Measurements from ENCODE around the gene IL25.
"Not testable (repeated sequence)": the region's sequence is repeated elsewhere in the genome, so short reads cannot be mapped to it uniquely, and the experiment has no call there.

IL25 gene

GRCh38 chr14:23376482-23377197 is 4.0 kb downstream of the IL25 start, which contains the start of gene CMTM5:
Gene CMTM5 (plus strand): TSS chr14:23377046. CDS start chr14:23377252, 206 bp downstream.
- no peak for FAIRE-seq

- FAIRE-seq: no peak
Observed at GRCh38 chr14:23377198-23377550, 4.6 kb downstream of the IL25 start.

GRCh38 chr14:23377573-23378563 is 5.3 kb downstream of the IL25 start:
- FAIRE-seq: no peak

DNA sequence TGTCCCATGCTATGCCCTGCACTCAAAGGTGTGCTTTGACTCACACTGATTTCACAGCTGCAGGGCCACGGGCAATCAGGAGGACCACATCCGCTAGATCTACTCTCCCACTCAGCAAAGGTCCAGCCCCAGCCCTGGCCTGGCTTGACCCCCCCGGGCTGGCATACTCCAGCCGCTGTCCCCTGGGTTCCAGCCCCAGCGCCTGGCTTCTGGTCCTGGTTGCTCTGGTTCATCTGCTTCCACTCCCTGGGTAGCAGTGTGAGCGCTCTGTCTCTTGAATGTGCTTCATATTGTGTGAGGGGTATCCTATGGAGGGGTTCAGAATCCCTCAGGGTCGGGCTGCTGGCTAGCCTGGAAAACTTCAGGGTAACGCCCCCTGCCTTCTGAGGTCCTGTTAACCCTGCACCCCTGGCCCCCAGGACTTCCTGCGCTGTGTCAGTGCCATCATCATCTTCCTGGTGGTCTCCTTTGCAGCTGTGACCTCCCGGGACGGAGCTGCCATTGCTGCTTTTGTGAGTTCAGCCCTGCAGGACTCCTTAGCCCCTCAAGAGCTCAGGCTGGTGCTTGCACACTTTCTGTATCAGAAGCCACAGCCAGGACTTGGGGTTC is 6.1 kb downstream of the IL25 start:
- no peak for FAIRE-seq

DNA sequence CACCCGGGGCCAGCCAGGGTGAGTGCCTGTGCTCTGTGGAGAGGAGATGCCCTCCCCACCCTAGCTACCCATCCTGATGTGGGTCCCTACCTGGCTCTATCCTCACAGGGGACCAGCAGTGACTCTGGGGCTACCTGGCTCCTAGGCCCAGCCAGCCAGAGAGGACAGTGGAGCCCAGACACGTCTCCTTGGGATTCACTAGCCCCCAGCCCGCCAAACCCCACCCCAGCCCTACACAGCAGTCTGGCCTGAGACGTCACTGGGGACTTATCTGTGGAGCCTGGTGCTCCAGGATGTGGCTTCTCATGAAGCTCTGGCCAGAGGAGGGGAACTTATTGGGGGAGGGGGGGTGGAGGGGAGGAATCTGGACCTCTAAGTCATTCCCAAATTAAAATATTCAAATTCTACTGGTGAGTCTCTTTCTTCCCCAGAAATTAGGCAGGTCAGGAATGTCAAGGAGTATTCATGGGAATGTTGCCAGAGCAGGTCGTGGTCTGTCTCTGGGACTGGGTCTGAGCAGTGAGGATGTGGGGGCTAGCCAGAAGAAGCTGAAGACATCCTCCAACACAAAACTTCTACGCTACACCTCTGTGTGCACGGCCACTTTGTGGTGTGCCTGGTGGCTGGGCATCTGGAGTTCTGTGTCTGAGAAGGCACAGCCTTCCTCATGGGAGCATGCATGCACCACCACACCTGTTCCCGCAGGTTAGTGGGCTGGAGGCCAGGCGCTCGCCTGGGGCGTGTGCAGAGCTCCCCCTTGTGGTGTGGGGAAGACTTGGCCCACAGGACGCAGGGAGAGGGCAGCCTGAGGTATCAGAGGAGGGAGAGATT is 7.0 kb downstream of the IL25 start:
- no peak for FAIRE-seq

DNA sequence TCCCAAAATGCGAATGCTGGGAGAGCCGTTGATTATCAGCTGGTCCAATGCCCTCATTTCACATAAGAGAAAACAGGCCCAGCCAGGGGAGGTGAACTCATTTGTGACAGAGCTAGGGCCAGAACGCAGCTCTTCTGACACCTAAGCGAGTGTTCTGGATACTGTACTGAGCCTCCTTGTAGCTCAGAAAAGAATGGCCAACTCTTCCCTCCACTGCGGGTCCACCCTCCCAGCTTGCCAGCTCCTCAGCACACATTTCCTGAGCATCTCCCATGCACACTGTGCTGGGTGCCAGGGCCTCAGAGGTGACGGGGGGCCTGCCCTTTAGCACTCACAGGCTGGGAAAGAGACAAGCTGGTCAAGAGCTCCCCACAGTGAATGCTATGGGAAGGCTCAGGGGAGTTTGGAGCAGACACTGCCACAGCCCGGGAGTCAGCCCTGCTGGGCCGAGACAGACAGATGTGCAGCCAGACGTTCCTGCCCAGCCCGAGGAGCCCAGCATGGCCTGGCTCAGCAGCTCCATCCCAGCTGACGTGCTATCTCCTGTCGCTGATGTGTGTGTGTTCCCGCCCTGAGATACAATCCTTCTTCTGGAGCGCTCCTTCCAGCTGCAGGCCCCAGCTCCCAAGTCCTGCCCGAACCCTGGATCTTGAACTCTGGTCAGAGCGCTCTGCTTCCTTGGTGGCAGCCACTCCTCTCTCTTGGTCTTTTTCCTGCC is 7.7 kb downstream of the IL25 start:
- no peak for FAIRE-seq

GRCh38 chr14:23380976-23381375 is 8.4 kb downstream of the IL25 start:
- FAIRE-seq: no peak

DNA sequence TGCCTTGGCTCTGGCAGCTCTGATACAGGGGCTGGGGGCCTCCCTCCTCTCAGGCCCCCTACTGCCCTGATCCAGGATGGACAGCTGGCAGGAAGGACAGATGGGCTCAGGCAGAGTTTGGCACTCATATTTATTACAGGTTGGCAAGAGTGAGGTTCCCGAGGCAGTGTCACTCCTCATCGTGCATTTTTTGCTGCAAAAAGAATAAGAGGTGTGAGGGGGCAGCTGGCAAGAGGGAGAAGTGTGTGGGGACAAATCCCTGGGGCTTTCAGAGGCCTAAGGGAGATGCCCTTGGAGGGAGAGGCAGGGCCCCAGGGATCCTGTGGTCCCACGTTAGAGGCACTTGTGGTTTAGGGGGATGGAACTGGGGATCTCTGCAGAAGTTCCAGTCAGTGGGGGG is 9.3 kb downstream of the IL25 start:
- FAIRE-seq: no peak

DNA sequence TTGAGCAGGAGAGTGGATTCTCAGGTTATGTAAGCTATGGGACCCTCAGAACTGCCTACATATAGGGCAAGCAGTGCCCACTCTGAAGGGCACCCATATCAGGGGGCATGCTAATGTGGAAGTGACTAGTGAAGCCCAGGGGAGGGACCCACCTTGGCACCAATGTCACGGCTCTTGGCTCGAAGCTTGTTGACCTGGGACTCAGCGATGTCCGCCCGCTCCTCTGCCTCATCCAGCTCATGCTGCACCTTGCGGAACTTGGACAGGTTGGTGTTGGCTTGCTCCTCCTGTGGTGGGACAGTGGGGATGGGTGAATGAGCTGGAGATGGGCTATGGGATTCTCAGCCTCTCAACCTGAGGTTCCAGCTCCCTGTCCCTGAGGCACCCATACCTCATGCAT is 9.7 kb downstream of the IL25 start:
- no peak for FAIRE-seq

DNA sequence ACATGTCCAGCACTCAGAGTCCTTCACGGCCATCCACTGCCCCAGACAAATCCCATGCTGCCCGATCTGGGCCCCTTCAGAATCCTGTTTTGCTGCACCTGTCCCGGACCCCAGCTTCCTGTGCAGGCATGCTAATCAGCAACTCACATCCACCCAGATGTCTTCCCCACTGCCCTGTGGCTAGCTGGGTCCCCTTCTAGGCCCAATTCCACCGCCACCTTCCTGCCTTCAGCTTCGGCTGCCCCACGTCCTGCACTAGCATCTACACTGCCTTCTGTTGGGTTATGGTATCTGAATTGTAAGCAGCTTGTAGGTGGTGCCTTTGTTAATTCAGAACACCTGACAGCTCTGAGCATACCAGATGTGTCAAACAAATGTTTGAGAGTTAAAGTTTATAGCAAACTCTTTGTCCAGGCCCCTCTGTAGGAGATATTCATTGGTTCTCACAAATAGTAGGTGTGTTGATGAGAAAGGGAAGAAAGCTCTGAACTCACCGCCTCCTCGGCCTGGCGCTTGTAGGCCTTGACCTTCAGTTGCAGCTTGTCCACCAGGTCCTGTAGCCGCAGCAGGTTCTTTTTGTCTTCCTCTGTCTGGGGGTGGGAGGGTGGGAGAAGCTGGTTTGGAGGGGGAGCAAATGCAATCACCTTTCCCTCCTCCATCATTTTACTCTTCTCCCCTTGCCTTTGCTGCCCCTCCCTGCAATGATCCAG is 10.3 kb downstream of the IL25 start:
- no peak for FAIRE-seq

GRCh38 chr14:23384364-23385080 is 11.9 kb downstream of the IL25 start:
- FAIRE-seq: no peak

DNA sequence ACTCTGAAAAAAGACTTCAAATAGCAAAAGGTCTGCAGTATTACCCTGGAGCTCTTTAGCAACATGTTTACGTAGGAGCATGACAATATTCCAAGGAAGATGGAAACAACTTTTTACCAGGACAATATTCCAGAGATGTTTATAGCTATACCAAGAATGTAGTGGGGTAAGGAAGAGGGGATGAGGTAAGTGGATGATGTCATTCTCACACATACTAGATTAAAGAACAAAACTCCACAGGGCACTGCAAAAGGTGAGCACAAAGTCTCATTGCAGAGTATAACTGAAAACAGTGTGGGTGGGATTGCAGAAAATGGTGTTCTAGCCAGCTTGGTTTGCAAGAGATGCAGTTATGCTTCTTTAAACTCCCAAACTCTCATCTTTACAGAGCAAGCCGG is 12.6 kb downstream of the IL25 start:
- no peak for FAIRE-seq

DNA sequence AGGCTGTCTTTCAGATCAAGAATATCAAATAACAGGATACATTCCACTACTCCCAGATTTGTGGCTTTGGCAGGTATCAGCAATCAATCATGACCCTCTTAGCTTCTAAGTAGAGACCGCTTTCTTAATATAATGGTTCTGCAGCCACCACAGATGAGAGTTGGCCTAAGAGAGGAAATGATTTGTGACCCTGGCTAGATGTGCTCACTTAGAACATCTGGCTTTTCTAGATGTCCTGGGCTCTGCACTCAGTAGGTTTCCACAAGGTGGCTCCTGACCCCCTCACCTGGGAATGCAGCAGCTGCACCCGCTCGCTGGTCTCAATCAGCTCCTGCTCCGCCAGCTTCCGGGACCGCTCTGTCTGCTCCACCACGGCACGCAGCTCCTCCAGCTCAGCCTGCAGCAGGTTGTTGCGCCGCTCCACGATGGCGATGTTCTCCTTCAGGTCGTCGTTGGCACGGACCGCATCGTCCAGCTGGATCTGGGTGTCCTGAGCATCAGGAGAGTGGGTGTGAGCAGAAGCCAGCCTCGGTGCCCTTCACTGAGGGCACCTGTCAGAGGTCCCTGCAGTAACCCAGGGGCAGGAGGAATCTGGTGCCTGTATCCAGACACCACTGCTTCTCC is 13.1 kb downstream of the IL25 start:
- no peak for FAIRE-seq

DNA sequence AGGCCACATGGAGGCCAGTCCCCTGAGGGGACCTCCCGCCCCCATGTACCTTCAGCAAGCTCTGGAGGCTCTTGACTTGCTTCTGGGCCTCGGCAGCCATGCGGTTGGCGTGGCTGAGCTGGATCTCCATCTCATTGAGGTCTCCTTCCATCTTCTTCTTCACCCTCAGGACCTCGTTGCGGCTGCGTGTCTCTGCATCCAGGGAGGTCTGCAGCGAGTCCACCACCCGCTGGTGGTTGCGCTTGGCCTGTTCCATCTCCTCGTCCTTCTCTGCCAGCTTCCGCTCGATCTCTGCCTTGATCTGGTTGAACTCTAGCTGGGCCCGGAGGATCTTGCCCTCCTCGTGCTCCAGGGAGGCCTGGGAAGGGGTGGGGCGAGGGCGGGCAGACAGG is 13.7 kb downstream of the IL25 start:
- not testable (repeated sequence) for FAIRE-seq

- no peak for FAIRE-seq
Observed at GRCh38 chr14:23386999-23387398, 14.4 kb downstream of the IL25 start.

- no peak for FAIRE-seq
Observed at GRCh38 chr14:23387916-23388882, 15.6 kb downstream of the IL25 start.

GRCh38 chr14:23388996-23389395 is 16.4 kb downstream of the IL25 start:
- FAIRE-seq: no peak

- FAIRE-seq: no peak
Observed at GRCh38 chr14:23389396-23389795, 16.8 kb downstream of the IL25 start.

DNA sequence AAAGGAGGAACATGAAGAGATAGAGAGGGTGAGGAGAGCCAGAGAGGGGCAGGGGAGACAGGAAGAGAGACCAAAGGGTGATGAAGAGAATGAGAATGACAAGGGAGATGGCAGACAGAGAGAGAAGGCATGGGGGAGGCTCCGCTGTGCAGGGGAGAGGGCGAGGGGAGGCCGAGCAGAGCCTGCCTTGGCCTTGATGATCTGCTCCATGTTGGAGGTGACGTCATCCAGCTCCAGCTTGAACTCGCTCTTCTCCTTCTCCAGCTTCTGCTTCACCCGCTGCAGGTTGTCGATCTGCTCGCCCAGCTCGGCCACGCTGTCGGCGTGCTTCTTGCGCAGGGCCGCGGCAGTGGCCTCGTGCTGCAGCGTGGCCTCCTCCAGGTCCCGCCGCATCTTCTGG is 17.3 kb downstream of the IL25 start:
- FAIRE-seq: not testable (repeated sequence)

All from endometrium (tissue), 2 donors.